Activated CD8-positive, alpha-beta memory T cell treated with anti-CD3 and anti-CD28 coated beads for 1 hour (primary cell): Measurements from ENCODE around the gene CELSR1.
A peak's percentile ranks its signal among the peaks of the same experiment; 100 is the strongest.

Experiments
- DNase-seq, 2 donors: peaks; one replicate each; pipeline ENCODE4 v3.0.0-alpha.2; 2020; ENCODE audit warnings: low read depth in 1 of 2; ENCODE audit errors: extremely low read depth in 1 of 2

The CELSR1 gene

DNA sequence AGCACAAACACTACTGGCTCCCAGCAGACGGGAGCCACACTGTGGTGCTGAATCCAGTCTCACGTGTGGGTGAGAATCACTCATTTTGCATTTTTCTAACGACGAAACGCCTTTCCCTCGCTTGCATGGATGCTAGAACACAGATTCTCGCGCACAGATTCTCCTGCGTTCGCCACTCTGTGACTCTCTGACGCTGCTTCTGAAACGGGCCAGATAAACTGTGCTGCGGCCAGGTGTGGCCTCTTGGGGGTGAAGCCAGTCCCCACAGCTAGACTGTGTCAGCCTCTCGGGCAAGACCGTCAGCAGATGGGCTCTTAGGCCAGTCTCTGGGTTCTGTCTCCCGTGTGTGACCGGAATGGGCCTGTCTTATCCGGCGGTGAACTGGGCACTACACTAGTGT lies 157.4 kb downstream of the CELSR1 start:
- DNase-seq, result no peak

GRCh38 chr22:46379066-46379930 lies 158.1 kb downstream of the CELSR1 start:
- DNase-seq, result no peak

- no peak for DNase-seq
Measured at GRCh38 chr22:46378426-46379065, 158.9 kb downstream of the CELSR1 start.

GRCh38 chr22:46377525-46378425 lies 159.6 kb downstream of the CELSR1 start:
- DNase-seq, result no peak

- DNase-seq, result no peak
Measured at GRCh38 chr22:46376908-46377524, 160.4 kb downstream of the CELSR1 start.

GRCh38 chr22:46376111-46376510 lies 161.3 kb downstream of the CELSR1 start:
- DNase-seq, result no peak

DNA sequence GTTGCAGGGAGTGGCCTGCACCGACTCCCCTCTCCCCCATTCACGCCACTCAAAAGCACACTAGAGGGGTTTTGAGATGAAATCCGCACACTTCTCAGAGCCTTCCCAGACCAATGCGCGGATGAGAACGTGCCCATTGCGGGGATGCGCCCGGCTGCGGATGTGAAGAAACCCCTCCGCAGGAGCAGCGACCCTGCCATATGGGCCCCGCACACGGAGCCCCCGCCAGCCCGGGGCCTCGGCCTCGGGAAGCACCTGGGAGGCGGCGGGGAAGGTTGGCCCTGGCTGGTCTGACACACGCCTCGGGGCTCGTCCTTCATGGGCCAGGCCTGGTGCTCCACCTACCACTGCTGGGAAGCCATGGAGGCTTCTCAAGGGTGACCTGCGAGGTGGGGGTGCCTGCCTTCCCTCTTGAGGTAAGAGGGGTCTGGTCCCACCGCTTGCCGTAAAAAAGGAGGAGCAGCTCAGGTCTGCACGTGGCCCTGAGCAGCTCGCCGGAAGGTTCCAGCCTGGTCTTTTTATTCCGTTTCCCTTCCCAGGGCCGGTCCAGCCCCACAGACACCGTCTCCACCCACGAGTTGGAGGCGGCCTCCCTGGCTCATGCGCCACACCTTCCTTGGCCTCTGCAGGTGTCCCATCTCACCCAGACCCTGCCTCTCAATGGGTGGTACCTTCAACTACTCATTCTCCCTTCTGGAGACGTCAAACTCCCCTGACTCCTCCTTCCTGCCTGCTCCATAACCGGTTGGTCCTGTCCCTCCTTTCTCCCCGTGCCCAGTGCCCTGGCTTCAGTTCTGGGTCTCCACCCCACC lies 162.6 kb downstream of the CELSR1 start:
- DNase-seq, result no peak

DNA sequence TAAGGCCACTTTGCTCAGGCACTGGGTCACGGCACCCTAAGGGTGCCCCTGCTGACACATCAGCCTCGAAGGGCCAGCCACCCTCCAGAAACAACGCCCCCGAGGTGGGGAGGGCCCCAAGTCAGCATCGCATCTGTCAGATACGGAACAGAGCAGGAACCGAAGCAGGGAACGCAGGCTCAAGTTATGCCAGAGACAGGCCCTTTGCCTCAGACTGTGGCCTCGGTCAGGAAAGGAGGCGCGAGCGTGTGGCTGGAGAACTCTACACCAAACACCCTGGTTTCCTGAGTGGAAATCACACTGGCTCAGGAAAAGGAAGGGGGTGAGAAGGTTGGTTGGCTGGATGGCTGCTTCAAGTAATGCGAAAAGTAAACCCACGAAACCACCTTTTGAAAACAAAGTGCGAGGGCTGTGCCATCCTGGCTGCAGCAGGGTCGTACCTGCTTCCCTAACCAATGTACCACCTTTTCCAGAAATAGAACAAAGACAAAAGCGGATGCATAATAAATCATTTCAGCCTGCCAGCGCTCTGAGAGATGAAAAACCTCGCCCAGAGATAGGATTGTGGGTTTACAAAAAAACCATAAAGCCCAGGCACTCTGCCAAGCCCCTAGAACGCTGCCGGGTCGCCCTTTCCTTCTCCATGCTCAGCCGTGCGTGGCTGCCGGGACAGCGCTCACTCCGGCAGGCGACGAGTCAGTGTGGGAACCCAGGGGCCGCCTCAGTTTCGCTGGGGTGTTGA lies 163.3 kb downstream of the CELSR1 start:
- DNase-seq, result no peak

DNA sequence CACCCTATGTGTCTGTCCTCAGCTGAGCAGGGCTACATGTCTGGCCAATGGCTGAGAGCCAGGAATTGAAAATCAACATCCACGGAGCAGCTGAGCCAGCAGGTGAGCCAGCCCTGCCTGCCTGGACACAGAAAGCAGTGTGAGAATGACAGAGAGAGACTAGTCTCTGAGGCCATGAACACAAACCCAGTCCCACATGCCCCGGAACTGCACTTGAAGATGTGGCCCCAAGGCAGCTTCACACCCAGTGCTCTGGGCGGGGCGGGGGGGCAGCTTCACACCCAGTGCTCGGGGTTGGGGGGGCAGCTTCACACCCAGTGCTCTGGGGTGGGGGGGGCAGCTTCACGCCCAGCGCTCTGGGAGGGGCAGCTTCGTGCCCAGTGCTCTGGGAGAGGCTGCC lies 164.3 kb downstream of the CELSR1 start:
- DNase-seq, result no peak

GRCh38 chr22:46372686-46373085 lies 164.7 kb downstream of the CELSR1 start:
- no peak for DNase-seq

DNA sequence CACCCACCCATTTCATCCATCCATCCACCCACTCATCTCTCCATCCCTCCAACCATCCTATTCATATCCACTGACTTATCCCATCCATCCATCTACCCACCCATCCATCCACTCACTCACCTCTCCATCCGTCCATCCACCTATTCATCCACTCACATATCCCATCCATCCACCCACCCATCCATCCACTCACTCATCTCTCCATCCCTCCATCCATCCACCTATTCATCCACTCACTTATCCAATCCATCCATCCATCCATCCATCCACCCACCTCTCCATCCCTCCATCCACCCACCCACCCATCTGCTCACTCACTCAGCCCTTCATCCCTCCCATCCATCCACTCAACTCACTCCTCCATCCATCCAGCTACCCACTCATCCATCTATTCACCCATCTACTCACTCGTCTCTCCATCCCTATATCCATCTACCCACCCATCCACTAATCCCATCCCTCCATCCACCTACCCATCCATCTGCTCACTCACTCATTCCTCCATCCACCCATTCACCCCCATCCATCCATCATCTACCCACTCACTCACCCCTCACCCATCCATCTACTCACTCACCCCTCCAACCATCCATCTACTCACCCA lies 165.7 kb downstream of the CELSR1 start:
- DNase-seq, result no peak

DNA sequence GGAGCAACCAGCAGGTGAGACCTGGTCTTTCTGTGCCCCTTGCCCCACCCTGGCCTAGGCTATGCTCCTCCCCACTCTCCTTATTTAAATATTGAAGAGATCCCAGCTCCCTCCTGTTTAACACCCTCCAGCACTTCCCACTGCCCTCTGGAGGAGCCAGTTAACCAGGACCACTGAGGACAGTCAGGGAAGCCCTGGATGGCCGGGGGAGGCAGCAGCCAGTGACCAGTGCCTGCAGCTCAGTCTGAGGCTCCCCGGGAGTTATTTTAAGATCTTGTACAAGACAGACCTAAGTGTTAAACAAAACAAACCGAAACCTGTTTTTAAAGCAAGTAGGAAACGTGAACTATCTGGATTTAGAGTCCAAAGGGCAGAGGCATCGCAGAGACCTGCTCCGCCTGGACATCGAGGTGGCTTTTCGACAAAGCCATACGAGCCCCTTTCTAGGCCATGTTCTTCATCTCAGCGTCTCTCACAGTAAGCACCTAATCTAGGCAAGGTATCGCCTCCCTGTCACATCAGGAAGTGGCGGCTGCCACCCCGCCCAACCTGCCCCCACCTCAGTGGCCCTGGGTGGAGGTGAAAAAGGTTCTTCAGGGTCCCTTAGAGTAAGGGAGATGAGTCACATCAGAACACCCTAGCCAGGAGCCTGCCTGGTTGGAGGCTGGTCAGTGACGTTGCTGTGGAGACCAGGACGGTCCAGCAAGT lies 166.7 kb downstream of the CELSR1 start:
- peak in 1 of 2 donors; percentile 34 for DNase-seq

GRCh38 chr22:46369716-46370583 lies 167.5 kb downstream of the CELSR1 start:
- DNase-seq, result no peak

DNA sequence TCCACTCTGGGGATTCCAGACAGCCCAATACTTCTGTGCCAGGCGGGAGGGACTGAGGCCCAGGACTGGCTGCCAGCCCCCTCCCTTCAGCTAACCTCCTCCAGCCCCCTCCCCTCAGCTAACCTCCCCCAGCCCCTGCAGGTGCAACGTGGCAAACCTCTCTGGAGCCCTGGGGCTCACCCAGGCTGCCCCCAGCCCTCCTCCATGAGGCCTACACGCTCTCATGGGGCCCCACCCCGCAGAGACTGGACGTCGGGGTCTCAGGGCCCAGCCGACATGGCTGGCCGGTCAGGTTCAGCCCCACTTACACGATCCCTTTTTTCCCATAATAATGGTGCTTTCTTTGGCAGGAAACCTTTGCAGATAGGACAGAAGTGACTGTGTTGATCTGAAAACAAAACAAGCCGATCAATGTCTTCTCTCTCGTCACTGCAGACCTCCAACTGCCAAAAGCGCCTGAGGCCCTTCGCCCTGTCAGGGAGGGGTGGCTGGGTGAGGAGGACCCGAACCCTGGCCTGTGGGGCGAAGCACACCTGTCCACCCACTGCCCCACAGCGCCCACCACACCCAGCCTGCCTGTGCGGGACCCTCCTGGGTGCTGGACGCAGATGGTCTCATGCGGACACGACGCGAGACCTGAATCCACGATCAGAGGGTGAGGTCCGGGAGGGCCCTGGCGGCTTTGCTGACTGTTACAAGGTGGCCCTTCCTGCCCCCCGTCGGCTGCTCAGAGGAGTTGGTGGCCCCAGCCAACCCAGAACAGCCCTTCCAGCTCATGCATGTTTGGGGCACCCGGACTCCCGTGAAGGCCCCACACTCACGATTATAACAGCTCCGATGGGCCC lies 168.3 kb downstream of the CELSR1 start:
- no peak for DNase-seq

GRCh38 chr22:46368422-46368821 lies 169.0 kb downstream of the CELSR1 start:
- DNase-seq, result no peak

DNA sequence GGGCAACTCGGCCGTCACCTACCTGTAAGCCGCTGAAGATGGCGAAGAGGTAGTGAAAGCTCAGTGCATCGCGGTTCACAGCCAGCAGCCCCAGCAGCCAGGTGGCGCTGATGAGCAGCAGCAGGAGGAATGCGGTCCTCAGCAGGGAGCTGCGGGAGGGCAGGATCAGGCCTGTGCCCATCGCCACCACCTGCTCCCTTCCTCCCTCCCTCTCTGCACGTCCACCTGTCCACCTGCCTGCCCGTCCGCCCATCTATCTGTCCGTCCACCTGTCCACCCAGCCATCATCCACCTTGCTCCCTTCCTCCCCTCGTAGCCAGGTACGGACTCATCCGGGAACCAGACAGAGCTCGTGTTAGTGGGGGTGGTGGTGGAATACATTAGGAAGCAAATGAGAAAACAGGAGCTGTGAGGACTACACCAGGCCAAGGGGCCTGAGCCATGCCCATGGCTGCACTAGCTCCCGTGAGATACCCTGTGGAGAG lies 169.7 kb downstream of the CELSR1 start:
- DNase-seq, result peak in 1 of 2 donors; percentile 55
